ENCODE data around the gene NUDT14.

The NUDT14 gene

DNA sequence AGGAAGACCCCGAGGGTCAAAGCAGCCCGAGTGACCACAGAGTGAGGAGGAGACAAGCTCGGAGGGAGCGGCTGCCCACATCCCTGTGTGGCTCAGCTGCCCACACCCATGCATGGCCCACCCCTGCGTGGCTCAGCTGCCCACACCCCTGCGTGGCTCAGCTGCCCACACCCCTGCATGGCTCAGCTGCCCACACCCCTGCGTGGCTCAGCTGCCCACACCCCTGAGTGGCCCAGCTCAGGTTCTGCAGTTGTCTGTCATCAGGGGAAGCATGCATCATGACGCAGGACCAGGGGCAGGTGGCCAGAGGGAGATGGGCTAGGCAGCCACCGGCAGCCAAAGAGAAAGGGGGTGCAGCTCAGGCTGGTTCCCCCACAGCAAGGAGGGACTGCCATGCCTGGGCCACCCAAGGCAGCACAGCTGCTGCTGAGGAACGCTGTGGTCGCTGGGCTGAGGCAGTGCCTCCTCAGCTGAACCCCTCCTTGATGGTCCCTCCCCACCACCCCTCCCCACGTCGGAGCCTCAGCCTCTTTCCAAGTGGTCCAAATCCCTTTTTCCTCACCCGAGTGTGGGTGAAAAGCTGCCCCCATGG, 33.3 kb upstream of the NUDT14 start:
- Histone ChIP-seq H3K18ac (ENCODE audit: low read length) (no peak overlapping the region), H3K4me2 (ENCODE audit: low read length) (no peak overlapping the region), H3K27ac (ENCODE audit: low read depth, low read length) (no peak overlapping the region), H3K36me3 (ENCODE audit: control insufficient read depth, insufficient read depth, low read length) (no peaks in the 10 kb centered on the region), H3K79me2 (ENCODE audit: control insufficient read depth, insufficient read depth, low read length) (no peaks in the 10 kb centered on the region), H3K4ac (ENCODE audit: low read depth, low read length) (no peak overlapping the region), H2BK5ac (ENCODE audit: low read length) (no peak overlapping the region), H4K8ac (ENCODE audit: low read depth, low read length) (no peak overlapping the region), H3K4me3 (ENCODE audit: low read length) (no peak overlapping the region), H3K27me3 (ENCODE audit: insufficient read depth, low read length, poor library complexity) (no peaks in the 10 kb centered on the region), H3K23ac (ENCODE audit: low read length) (no peak overlapping the region), H3K4me1 (ENCODE audit: control insufficient read depth, low read depth, low read length) (no peaks in the 10 kb centered on the region), H2AK5ac (ENCODE audit: low read length) (no peak overlapping the region), H2BK120ac (ENCODE audit: low read depth, low read length) (no peak overlapping the region), H3K56ac (ENCODE audit: low read length) (no peak overlapping the region), H2BK15ac (replicated peaks; ENCODE audit: low read depth) (no peak overlapping the region), H4K5ac (ENCODE audit: low read length) (no peak overlapping the region), H3K79me1 (ENCODE audit: low read length) (no peaks in the 10 kb centered on the region), H3K9ac (ENCODE audit: low read length) (no peak overlapping the region)
- no peak for DNase-seq
- WGBS (ENCODE audit: extremely low coverage, insufficient coverage, low lambda C conversion rate): no CpG with 5 or more reads among the region's 14 CpGs

- H3K4me3 ChIP-seq (ENCODE audit: low read length): no peak overlapping the region
- H3K4me1 ChIP-seq (ENCODE audit: control insufficient read depth, low read depth, low read length): no peaks in the 10 kb centered on the region
- no peak overlapping the region for H4K8ac ChIP-seq (ENCODE audit: low read depth, low read length)
- H2BK15ac ChIP-seq (replicated peaks; ENCODE audit: low read depth): no peak overlapping the region
- no peak for DNase-seq
- H3K56ac ChIP-seq (ENCODE audit: low read length): no peak overlapping the region
- H3K27me3 ChIP-seq (ENCODE audit: insufficient read depth, low read length, poor library complexity): no peaks in the 10 kb centered on the region
- H4K5ac ChIP-seq (ENCODE audit: low read length): no peak overlapping the region
- no peaks in the 10 kb centered on the region for H3K36me3 ChIP-seq (ENCODE audit: control insufficient read depth, insufficient read depth, low read length)
- no peak overlapping the region for H3K4me2 ChIP-seq (ENCODE audit: low read length)
- no peaks in the 10 kb centered on the region for H3K79me1 ChIP-seq (ENCODE audit: low read length)
- H2BK120ac ChIP-seq (ENCODE audit: low read depth, low read length): no peak overlapping the region
- H3K79me2 ChIP-seq (ENCODE audit: control insufficient read depth, insufficient read depth, low read length): no peaks in the 10 kb centered on the region
- no CpG with 5 or more reads among the region's 10 CpGs for WGBS (ENCODE audit: extremely low coverage, insufficient coverage, low lambda C conversion rate)
- H3K18ac ChIP-seq (ENCODE audit: low read length): no peak overlapping the region
- H3K23ac ChIP-seq (ENCODE audit: low read length): no peak overlapping the region
- H2BK5ac ChIP-seq (ENCODE audit: low read length): no peak overlapping the region
- no peak overlapping the region for H2AK5ac ChIP-seq (ENCODE audit: low read length)
- no peak overlapping the region for H3K27ac ChIP-seq (ENCODE audit: low read depth, low read length)
- H3K4ac ChIP-seq (ENCODE audit: low read depth, low read length): no peak overlapping the region
- H3K9ac ChIP-seq (ENCODE audit: low read length): no peak overlapping the region
Observed at GRCh38 chr14:105213361-105213760, 32.2 kb upstream of the NUDT14 start.

- Histone ChIP-seq H3K36me3 (ENCODE audit: control insufficient read depth, insufficient read depth, low read length) (no peaks in the 10 kb centered on the region), H3K79me1 (ENCODE audit: low read length) (no peaks in the 10 kb centered on the region), H3K23ac (ENCODE audit: low read length) (no peak overlapping the region), H3K4me1 (ENCODE audit: control insufficient read depth, low read depth, low read length) (no peaks in the 10 kb centered on the region), H3K9ac (ENCODE audit: low read length) (no peak overlapping the region), H3K27ac (ENCODE audit: low read depth, low read length) (no peak overlapping the region), H3K4me2 (ENCODE audit: low read length) (no peak overlapping the region), H3K56ac (ENCODE audit: low read length) (no peak overlapping the region), H3K27me3 (ENCODE audit: insufficient read depth, low read length, poor library complexity) (no peaks in the 10 kb centered on the region), H2BK5ac (ENCODE audit: low read length) (no peak overlapping the region), H4K5ac (ENCODE audit: low read length) (no peak overlapping the region), H3K4ac (ENCODE audit: low read depth, low read length) (no peak overlapping the region), H4K8ac (ENCODE audit: low read depth, low read length) (no peak overlapping the region), H3K4me3 (ENCODE audit: low read length) (no peak overlapping the region), H3K18ac (ENCODE audit: low read length) (no peak overlapping the region), H2BK15ac (replicated peaks; ENCODE audit: low read depth) (no peak overlapping the region), H3K79me2 (ENCODE audit: control insufficient read depth, insufficient read depth, low read length) (no peaks in the 10 kb centered on the region), H2BK120ac (ENCODE audit: low read depth, low read length) (no peak overlapping the region), H2AK5ac (ENCODE audit: low read length) (no peak overlapping the region)
- DNase-seq: no peak
- WGBS (ENCODE audit: extremely low coverage, insufficient coverage, low lambda C conversion rate): no CpG with 5 or more reads among the region's 18 CpGs
Observed at GRCh38 chr14:105212541-105213300, 31.6 kb upstream of the NUDT14 start.

DNA sequence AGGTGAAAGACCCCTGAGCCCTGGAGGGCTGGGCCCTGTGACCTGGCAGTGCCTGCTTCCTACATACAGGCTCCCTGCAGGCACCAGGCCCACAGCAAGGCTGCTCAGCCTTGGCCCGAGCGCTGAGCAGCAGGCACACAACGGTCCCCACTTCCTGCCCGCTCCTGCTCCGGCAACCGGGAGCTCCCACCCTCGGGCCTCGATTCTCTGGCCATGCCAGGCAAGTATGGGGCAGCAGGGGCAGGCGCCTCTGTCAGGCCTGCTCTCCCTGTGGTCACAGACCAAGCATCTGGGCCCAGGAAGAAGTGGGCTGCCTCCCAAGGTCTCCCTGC, 30.6 kb upstream of the NUDT14 start:
- no peak for DNase-seq
- no peak overlapping the region for H3K27ac ChIP-seq (ENCODE audit: low read depth, low read length)
- H3K36me3 ChIP-seq (ENCODE audit: control insufficient read depth, insufficient read depth, low read length): no peaks in the 10 kb centered on the region

DNA sequence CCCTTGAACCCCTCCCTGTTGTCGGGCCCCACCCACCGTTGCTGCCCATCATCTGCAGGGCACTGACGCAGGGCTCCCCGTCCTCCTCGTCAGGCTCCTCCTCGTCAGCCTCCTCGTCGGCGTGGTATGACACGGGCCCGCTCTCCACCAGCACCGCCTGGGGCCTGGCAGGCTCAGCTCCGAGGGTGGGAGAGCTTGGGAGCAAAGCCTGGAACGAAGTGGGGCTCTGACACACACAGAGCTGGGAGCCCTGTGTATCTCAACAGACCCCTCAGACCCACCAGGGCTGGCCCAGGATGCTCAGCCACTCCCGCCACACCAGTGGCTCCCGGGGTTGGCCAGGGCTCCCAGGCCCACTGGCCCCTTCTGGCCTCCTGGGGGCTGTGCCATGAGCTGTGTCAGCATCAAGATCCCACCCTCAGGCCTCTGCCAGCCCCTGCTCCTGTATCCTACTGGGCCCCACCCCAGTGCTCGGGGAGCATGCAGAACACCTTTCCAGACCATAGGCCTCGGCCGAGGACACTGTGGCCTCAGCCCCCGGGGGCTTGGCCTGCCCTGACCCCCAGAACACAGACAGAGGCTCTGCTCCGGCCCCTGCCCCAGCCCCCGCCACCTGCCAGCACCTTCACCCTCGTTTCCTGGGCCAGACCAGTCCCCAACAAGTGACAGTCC, 30.1 kb upstream of the NUDT14 start:
- no peak overlapping the region for H3K4me2 ChIP-seq (ENCODE audit: low read length)

More for the DNA sequence above, 30.6 kb upstream of the NUDT14 start:
- WGBS (ENCODE audit: extremely low coverage, insufficient coverage, low lambda C conversion rate): no CpG with 5 or more reads among the region's 9 CpGs
- Histone ChIP-seq H2AK5ac (ENCODE audit: low read length) (no peak overlapping the region), H3K4ac (ENCODE audit: low read depth, low read length) (no peak overlapping the region), H3K56ac (ENCODE audit: low read length) (no peak overlapping the region), H2BK5ac (ENCODE audit: low read length) (no peak overlapping the region), H3K79me1 (ENCODE audit: low read length) (no peaks in the 10 kb centered on the region), H3K4me2 (ENCODE audit: low read length) (no peak overlapping the region), H3K4me3 (ENCODE audit: low read length) (no peak overlapping the region), H3K79me2 (ENCODE audit: control insufficient read depth, insufficient read depth, low read length) (no peaks in the 10 kb centered on the region), H4K8ac (ENCODE audit: low read depth, low read length) (no peak overlapping the region), H3K9ac (ENCODE audit: low read length) (no peak overlapping the region), H4K5ac (ENCODE audit: low read length) (no peak overlapping the region), H3K23ac (ENCODE audit: low read length) (no peak overlapping the region), H2BK15ac (replicated peaks; ENCODE audit: low read depth) (no peak overlapping the region), H2BK120ac (ENCODE audit: low read depth, low read length) (no peak overlapping the region), H3K27me3 (ENCODE audit: insufficient read depth, low read length, poor library complexity) (no peaks in the 10 kb centered on the region), H3K18ac (ENCODE audit: low read length) (no peak overlapping the region), H3K4me1 (ENCODE audit: control insufficient read depth, low read depth, low read length) (no peaks in the 10 kb centered on the region)

More for the DNA sequence above, 30.1 kb upstream of the NUDT14 start:
- no peak overlapping the region for H3K9ac ChIP-seq (ENCODE audit: low read length)
- H3K79me2 ChIP-seq (ENCODE audit: control insufficient read depth, insufficient read depth, low read length): no peaks in the 10 kb centered on the region
- H3K27ac ChIP-seq (ENCODE audit: low read depth, low read length): no peak overlapping the region
- no peak overlapping the region for H3K23ac ChIP-seq (ENCODE audit: low read length)
- WGBS (ENCODE audit: extremely low coverage, insufficient coverage, low lambda C conversion rate): no CpG with 5 or more reads among the region's 23 CpGs
- H3K27me3 ChIP-seq (ENCODE audit: insufficient read depth, low read length, poor library complexity): no peaks in the 10 kb centered on the region
- no peak overlapping the region for H3K4me3 ChIP-seq (ENCODE audit: low read length)
- no peak overlapping the region for H3K56ac ChIP-seq (ENCODE audit: low read length)
- H2AK5ac ChIP-seq (ENCODE audit: low read length): no peak overlapping the region
- H4K5ac ChIP-seq (ENCODE audit: low read length): no peak overlapping the region
- no peaks in the 10 kb centered on the region for H3K36me3 ChIP-seq (ENCODE audit: control insufficient read depth, insufficient read depth, low read length)
- H3K79me1 ChIP-seq (ENCODE audit: low read length): no peaks in the 10 kb centered on the region
- no peaks in the 10 kb centered on the region for H3K4me1 ChIP-seq (ENCODE audit: control insufficient read depth, low read depth, low read length)
- no peak overlapping the region for H2BK15ac ChIP-seq (replicated peaks; ENCODE audit: low read depth)
- no peak overlapping the region for H2BK5ac ChIP-seq (ENCODE audit: low read length)
- no peak overlapping the region for H4K8ac ChIP-seq (ENCODE audit: low read depth, low read length)
- DNase-seq: no peak
- no peak overlapping the region for H2BK120ac ChIP-seq (ENCODE audit: low read depth, low read length)
- no peak overlapping the region for H3K4ac ChIP-seq (ENCODE audit: low read depth, low read length)
- H3K18ac ChIP-seq (ENCODE audit: low read length): no peak overlapping the region
